HG02798 (cell line): Measurements from ENCODE around the gene PATE1.

Experiments
- ATAC-seq: cut with Tn5 transposase; IDR thresholded peaks from one replicate; pipeline ENCODE4 v1.9.1; 2021; ENCODE audit warnings: mild to moderate bottlenecking; ENCODE audit not compliant: unreplicated experiment, poor library complexity

PATE1 gene

DNA sequence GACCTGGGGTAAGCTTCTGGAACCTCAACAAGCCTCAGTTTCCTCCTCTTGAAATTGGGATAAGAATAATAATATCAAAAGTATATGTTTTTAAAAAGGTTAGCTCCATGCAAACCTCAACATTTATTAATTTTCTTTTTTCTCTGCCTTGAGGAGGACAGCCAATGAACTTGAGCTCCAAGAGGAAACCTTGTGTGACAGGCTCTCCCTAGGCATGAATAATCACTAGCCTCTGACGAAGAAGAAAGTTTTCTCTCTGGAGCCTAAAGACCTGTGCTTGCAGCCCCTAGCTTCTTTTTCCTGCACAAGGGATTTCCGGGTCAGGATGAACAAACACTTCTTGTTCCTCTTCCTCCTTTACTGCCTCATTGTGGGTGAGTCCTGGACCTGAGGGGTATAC lies 41.7 kb downstream of the PATE1 start, which contains the start of gene PATE3:
Gene PATE3, plus strand, starts transcription at position 301 of the 400 bp plus-strand sequence. Its CDS starts 25 bp downstream, at position 326.
- ATAC-seq = no peak

DNA sequence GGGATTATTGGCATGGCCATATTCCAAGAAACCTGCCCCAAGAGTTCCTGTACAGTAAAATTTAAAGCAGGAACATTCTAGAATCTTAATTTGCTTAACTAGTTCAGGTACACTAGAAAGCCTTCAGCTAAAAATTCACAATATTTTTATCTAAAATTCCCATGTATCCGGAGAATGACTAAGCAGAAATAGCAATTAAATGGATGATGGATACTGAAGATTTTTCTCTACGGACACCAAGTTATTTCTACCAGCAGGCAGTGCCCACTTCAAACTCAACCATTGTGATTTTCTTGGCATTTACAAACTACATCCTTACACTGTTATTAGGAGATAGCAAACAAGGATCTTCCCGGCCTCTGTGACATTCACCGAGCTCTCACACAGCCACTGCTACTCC lies 44.7 kb downstream of the PATE1 start:
- ATAC-seq = no peak

DNA sequence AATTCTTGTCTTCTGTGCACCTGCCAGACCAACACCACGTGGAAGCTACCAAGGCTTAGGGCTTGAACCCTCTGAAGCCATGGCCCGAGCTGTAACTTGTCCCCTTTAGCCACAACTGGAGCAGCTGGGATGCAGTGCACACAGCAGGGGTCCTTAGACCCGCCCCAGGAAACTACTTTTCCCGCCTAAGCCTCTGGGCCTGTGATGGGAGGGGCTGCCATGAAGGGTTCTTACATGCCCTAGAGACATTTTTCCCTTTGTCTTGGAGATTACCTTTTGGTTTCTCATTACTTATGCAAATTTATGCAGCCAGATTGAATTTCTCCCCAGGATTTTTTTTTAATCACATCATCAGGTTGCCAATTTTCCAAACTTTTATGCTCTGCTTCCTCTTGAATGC lies 51.6 kb downstream of the PATE1 start:
- no peak for ATAC-seq
